GM10248 (cell line): ENCODE data around the gene GAPDHS.

ENCODE experiments used
- CTCF ChIA-PET: fragments of 300-600 bp; sonication (Branson Sonifier 250); formaldehyde crosslinking; extraction: SDS; loops from one replicate; lab custom pipeline; 2021; ENCODE audit warnings: antibody characterized with exemption; lab: Yijun Ruan, JAX
- POLR2A ChIA-PET: fragments of 350-650 bp; sonication (Branson Sonifier 250); formaldehyde crosslinking; extraction: SDS; loops from one replicate; lab custom pipeline; 2020; ENCODE audit warnings: antibody characterized with exemption; lab: Yijun Ruan, JAX
- DNase-seq: peaks from one replicate; pipeline ENCODE4 v3.0.0; 2012; ENCODE audit errors: extremely low spot score
- TF ChIP-seq, protein P1 (sequence below): IDR thresholded peaks from 2 replicates; pipeline ENCODE4 v1.5.1; 2012; ENCODE audit warnings: mild to moderate bottlenecking, low read depth; ENCODE audit errors: extremely low read depth, missing control alignments, control extremely low read depth

The GAPDHS gene

DNA sequence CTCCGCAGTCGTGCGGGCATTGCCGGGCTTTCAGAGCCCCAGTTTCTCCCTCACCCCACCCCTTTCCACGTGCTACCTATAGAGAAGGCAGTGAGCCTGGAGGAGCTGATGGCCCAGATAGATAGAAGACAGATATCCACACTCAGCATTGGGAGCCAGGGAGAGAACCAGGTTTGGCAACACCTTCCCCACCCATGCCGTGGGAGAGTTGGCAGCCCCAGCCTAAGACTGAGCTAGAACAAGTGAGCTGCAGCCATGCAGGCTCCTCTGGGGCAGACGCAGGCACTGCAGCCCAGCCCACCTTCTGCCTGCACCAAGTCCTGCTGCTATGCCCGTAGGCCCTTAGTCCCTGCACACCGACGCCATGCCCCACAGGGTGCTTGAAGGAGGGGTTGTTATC, 32.6 kb upstream of the GAPDHS start:
- ChIA-PET POLR2A (no interaction called here), CTCF (interaction anchor here (0.8 to 2.0 kb wide), 2 partner anchors 10 to 148 kb away, joined by 3 to 13 read pairs; no protein-coding TSS in a partner anchor)
- TF ChIP-seq, protein P1, sequence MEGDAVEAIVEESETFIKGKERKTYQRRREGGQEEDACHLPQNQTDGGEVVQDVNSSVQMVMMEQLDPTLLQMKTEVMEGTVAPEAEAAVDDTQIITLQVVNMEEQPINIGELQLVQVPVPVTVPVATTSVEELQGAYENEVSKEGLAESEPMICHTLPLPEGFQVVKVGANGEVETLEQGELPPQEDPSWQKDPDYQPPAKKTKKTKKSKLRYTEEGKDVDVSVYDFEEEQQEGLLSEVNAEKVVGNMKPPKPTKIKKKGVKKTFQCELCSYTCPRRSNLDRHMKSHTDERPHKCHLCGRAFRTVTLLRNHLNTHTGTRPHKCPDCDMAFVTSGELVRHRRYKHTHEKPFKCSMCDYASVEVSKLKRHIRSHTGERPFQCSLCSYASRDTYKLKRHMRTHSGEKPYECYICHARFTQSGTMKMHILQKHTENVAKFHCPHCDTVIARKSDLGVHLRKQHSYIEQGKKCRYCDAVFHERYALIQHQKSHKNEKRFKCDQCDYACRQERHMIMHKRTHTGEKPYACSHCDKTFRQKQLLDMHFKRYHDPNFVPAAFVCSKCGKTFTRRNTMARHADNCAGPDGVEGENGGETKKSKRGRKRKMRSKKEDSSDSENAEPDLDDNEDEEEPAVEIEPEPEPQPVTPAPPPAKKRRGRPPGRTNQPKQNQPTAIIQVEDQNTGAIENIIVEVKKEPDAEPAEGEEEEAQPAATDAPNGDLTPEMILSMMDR = no peak
- DNase-seq = no peak

DNA sequence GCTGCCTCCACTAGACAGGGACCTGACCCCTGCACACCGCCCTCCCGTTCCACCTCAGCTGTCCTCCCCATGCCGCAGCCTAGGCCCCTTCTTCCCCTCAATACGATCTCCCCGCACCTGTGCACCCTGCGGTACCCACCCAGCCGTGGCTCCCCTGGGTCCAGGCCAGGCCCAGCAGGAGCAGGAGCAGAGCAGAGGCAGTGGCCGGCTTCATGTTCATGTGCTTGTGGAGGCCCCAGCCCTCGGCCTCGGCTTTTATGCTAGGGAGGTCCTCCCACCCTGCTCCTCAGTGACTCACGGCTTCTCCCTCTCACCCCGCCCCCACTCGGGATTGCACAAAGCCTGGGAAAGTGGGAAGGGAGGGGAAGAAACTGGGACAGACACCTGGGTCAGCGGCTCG, 31.6 kb upstream of the GAPDHS start:
- ChIA-PET CTCF (interaction anchor here (1.1 to 2.4 kb wide), 3 partner anchors 9 to 149 kb away, joined by 3 to 13 read pairs (median 5); no protein-coding TSS in a partner anchor), POLR2A (no interaction called here)
- no peak for DNase-seq
- TF ChIP-seq, protein P1 = no peak

DNA sequence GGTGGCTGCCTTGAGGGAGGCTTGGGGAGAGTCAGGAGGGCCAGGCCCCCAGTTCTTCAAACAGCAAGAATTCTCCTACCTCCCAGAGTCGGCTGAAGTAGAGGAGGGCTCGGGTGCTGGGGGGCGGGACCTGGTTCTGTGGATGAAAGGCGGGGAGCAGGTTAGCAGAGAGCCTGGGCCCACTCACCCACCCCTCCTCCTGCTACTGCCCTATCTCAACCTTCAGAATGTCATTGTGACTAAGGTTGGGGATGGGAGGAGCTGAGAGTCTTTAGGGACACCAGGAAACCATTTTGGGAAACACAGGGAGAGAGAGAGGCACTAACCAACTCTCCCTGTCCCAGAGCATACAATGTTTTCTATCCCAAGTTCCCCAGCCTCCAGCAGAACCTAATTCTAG, 30.5 kb upstream of the GAPDHS start:
- CTCF ChIA-PET = interaction anchor here (1.1 to 3.2 kb wide), 5 partner anchors 8 to 150 kb away, joined by 3 to 13 read pairs (median 5); no protein-coding TSS in a partner anchor
- no peak for DNase-seq
- TF ChIP-seq, protein P1 = no peak
- POLR2A ChIA-PET = interaction anchor here (0.7 kb wide), 1 partner anchor 384 kb away, joined by 3 read pairs; no protein-coding TSS in a partner anchor

DNA sequence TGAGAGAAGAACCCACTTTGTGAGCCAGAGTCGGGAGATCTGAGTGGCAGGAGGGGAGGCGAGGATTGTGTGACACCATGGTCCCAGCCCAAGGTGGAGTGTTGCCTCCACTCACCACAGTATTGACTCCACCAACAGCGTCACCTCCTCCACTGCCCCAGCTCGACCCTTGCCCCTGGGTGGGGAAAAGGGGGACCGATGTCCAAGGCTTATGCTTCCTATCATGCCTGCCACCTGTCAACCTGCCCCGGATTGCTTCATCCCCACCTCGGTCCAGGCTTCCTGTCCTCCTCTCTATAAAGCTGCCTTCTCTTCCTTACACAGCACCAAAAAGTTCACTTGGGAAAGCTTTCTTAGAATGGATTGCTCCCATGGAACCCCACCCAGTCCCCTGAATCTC, 27.2 kb upstream of the GAPDHS start:
- POLR2A ChIA-PET = no interaction called here
- CTCF ChIA-PET = interaction anchor here (0.9 to 8.1 kb wide), 7 partner anchors 10 to 153 kb away, joined by 3 to 126 read pairs (median 6); no protein-coding TSS in a partner anchor
- TF ChIP-seq, protein P1 = no peak
- no peak for DNase-seq

DNA sequence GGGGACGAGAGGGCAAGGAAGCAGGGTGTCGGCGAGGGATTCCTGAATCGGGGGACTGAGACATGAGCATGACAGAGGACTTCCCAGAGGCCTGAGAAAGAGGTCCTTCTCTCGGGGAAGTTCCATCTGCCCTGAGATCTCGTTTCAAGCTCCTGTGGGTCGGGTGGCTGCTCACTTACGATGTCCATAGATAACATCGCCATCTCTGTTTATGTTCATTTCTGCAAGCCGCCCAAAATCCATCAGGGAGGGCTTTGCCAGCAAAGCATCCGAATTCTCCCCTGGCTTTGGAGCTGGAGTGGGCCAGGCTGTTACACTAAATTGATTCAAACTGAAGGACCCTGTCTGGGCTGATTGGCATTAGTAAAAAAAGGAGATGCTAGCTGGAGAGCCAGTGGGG, 25.7 kb upstream of the GAPDHS start:
- DNase-seq = no peak
- TF ChIP-seq, protein P1 = no peak
- POLR2A ChIA-PET = no interaction called here
- CTCF ChIA-PET = interaction anchor here (2.7 to 8.1 kb wide), 3 partner anchors 12 to 85 kb away, joined by 8 to 126 read pairs (median 40); no protein-coding TSS in a partner anchor

DNA sequence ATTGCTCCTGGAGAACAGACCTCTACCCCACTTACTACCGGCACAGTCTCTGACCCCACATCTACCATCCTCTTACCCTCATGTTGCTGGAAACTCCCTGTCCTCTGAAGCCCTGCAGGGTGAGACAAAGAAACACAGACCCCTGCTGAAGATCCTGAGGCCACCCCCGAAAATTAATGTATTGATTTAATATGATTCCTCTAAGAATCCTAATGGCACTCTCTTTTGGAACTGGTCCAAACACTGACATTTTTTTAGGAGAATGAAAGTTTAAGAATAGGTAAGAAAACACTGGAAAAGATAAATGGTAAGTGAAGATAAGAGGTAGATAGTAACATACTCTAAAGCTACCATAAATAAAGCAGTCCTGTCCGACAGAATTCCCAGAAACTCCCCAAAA, 25.1 kb upstream of the GAPDHS start:
- ChIA-PET POLR2A (no interaction called here), CTCF (interaction anchor here (1.2 to 8.1 kb wide), 8 partner anchors 12 to 155 kb away, joined by 3 to 126 read pairs (median 14); no protein-coding TSS in a partner anchor)
- TF ChIP-seq, protein P1 = no peak
- DNase-seq = no peak
